GM18867 (cell line): Measurements from ENCODE around the gene SPEF2.

Experiments used
- ATAC-seq: cut with Tn5 transposase; IDR thresholded peaks from one replicate; pipeline ENCODE4 v1.9.1; 2021; ENCODE audit warnings: mild to moderate bottlenecking, moderate library complexity; ENCODE audit not compliant: unreplicated experiment

The SPEF2 gene

DNA sequence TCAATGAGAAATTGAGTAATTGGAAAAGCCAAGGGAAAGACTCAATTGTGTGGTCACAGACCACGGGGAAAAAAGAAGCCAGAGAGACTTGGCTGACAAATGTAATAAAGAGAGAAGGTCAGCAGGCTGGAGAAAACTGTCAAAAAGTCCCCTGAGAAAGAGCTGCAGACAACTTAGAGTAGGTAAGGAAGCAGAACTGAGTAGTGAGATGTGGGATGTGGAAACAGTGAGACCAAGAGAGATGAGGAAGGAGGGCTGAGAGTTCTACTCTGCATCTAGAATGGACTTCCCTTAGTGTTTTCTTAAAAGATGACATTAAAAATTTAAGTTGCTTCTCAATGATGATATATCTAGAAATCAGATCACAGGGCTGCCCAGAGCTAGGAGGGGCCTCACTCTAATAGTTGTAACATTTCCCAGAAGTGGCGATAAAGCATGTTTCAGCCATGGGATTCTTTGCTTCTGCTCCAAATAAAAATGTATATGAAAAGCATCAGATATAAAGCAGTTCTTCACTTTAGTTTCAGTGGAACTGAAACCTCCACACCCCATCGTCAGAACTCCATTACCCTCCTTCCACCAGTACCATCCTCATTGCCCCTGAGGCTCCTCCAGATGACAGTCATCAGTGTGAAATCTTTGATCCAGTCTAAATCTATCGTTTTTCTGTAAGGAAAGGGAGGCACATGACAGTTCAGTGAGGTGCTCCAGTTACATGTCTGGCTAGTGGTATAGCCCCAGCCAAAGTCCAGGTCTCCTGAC, 80.6 kb downstream of the SPEF2 start:
- no peak for ATAC-seq

DNA sequence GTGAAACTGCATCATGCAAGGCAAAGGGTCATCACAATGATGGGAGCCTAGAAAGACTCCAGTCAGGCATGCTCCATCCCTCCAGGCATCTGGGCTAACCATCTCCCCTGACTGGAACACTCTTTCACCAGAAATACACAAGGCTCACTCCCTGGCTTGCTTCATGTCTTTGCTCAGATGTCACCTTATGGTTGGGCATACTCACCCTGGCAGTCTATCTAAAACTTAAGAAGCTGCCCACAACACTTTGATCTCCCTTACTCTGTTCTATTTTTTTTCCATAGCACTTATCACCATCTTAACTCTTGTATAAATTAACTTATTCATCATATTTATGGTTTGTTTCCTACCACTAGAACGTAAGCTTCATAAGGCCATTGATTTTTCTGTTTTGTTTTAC, 90.0 kb downstream of the SPEF2 start:
- no peak for ATAC-seq

DNA sequence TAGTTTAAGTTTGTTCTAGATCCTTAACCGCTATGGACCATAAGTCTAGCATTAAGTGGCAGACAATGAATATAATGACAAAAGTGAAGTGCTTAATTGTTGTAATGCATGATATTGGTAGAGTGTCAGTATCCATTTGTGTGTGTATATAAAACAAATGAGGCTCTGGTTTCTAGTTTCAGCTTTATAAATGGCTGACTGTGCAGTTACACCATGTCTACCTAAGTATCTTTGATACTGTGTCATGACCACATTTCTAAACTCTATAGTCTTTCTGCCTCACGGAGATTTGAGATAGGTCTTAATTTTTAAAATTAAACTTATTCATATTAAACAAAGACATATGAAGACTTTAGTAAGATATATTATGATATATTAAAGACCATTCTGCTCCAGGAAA, 92.0 kb downstream of the SPEF2 start:
- no peak for ATAC-seq

GRCh38 chr5:35717718-35718117, 100.1 kb downstream of the SPEF2 start:
- no peak for ATAC-seq

GRCh38 chr5:35735718-35736117, 118.1 kb downstream of the SPEF2 start:
- ATAC-seq = no peak

DNA sequence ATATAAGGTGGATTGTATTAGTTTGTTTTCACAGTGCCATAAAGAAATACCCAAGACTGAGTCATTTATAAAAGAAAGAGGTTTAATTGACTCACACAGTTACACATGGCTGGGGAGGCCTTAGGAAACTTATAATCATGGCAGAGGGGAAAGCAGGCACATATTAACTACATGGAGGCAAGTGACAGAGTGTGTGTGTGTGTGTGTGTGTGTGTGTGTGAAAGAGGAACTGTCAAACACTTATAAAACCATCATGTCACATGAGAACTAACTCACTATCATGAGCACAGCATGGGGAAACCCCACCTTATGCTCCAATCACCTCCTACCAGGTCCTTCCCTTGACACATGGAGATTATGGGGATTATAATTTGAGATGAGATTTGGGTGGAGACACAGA, 118.6 kb downstream of the SPEF2 start:
- no peak for ATAC-seq

- no peak for ATAC-seq
These were observed 123.6 kb downstream of the SPEF2 start for GRCh38 chr5:35741126-35741716.

- no peak for ATAC-seq
These were observed 124.3 kb downstream of the SPEF2 start for GRCh38 chr5:35741971-35742370.

DNA sequence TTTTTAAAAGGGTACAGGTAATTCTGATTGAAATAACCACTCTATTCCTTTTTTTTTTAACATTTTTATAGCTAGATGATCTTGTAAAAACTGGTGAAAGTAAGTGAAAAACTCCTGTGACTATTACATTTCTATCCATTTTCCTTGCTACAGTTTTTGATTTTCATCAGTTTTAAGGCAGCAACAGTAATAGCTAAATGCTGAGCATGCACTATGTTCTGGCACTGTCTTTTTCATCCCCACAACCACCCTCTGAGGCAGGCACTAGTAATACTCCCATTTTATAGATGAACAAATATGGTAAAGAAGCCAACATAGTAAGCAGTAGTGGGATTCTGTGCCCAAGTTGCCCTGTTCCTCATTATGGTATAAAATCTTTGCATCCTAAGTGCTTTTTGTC, 126.0 kb downstream of the SPEF2 start:
- ATAC-seq = no peak

GRCh38 chr5:35745193-35745592, 127.5 kb downstream of the SPEF2 start:
- ATAC-seq = no peak

DNA sequence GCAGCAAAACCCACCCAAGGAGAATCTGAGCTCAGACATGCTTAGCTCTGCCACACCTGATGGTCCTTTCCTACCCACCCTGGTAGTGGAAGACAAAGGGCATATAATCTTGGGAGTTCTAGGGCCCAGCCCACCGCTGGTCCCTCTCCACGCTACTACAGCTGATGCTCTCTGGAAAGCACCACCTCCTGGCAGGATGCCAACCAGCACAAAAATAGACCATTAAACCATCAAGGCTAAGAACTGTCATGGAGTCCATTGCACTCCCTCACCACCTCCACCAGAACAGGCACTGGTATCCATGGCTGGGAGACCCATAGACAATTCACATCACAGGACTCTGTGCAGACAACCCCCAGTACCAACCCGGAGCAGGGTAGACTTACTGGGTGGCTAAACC, 128.0 kb downstream of the SPEF2 start:
- no peak for ATAC-seq

DNA sequence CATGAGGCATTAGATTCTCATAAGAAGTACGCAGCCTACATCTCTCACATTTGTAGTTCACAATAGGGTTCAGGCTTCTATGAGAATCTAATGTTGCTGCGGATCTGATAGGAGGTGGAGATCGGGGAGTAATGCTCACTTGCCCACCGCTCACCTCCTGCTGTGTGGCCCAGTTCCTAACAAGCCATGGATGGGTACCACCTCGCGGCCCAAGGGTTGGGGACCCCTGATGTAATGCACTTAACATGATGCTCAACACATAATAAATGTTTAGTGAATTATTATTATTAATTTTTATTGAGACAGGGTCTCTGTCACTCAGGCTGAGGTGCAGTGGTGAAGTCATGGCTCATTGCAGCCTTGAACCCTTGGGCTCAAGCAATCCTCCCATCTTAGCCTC, 134.3 kb downstream of the SPEF2 start:
- no peak for ATAC-seq

DNA sequence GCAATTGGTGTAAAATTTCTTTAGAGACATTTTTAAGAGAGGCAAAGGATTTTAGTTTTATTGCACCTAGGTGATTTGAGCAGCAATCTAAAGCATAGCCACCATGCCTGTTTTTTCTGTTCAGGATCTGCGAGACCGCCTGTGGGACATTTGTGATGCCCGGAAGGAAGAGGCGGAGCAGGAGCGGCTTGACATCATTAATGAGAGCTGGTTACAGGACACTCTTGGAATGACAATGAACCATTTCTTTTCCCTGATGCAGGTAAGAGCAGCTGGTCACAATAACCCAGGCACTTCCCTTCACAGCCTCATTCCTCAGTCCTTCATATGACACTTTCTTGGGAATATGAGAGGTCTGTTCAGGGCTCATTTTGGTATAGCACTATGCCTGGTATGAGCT, 135.8 kb downstream of the SPEF2 start:
- no peak for ATAC-seq

- no peak for ATAC-seq
These were observed 136.8 kb downstream of the SPEF2 start for GRCh38 chr5:35754481-35754880.

DNA sequence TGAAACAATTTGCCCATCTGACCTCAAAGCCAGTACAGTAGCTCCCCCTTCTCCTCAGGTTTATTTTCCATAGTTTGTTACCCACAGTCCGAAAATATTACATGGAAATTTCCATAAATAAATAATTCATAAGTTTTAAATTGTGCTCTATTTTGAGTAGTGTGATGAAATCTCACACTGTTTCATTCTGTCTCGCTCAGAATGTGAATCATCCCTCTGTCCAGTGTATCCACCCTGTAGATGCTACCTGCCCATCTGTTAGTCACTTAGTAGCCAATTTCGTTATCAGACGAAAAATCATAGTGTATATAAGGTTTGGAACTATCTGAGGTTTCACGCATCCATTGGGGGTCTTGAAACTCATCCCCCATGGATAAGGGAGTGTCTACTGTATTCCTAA, 138.3 kb downstream of the SPEF2 start:
- ATAC-seq = no peak

DNA sequence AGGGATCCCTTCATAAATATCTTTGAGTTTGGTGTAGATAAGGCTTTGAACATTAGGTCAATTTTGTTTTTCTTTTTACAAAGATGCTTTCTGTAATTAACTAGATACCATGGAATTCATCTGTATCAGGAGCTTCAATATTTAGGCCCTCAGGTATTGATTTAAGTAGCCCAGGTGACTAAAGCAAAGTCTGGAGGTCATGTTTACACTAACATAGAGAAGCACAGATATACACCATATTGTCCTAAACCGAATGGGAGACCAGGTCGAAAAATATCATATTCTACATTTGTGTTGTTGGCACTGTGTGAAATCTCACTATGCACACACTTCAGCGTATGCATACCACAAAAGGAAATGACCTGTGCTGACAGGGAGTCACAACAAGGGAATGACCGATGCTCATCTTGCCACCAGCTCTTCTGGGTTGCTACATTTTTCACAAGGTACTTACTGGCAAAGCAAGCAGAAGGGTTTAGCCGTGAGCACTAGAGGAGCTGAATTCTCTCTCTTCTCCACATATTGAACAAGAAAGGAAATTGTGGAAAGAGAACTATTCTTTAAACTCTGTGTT, 140.6 kb downstream of the SPEF2 start:
- no peak for ATAC-seq

- no peak for ATAC-seq
These were observed 143.9 kb downstream of the SPEF2 start for GRCh38 chr5:35761541-35761940.

DNA sequence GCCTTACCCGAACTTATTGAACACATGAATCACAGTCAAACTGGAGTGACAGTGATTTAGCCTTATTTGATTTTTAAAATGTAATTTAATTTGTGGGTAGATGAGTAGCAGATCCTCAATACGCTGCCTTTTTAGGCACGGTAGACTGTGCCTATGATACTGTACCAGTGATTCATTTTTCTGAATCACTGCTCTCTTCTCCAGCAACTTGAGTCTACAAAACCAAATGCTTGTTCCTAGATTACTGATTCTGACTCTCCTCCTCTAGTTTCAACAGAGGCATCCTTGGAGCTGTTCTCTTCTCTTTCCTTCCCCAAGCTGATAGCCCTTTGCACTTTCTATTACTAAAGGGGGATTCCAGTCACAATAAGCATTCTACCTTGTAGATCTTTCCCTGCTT, 144.7 kb downstream of the SPEF2 start:
- ATAC-seq = no peak

DNA sequence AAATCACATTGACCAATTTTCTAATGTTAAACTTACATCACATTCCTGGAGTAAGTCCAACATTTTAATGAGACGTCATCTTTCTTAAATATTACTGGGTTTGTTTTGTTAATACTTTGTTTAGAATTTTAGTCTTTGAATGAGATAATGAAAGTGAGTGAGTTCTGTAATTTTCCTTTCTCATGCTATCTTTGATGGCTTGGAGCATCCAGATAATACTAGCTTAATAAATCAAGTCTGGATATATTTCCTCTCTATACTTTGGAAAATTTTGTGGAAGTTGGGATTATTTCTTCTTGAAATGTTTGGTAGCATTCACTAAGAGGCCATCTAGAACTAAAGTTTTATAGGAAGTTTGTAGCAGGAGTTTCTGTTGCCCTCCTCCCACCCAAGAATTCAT, 148.3 kb downstream of the SPEF2 start:
- ATAC-seq = no peak

DNA sequence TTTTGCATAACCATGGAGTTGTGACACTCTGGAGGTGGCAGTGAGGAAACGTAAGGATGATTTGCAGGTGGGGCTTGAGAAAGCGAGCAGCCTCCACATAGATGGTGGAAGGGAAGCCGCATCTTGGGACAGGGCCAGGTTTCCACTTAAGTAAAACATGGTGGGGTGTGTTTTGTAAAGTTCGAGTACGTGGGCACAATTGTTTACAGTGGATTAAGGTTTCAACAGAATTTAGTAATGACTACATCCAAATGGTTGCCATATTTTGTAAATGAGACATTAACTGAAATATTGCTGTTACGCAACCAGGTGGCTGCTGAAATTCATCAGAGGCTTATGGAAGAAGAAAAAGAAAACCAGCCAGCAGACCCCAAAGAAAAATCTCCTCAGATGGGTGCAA, 153.6 kb downstream of the SPEF2 start:
- no peak for ATAC-seq

DNA sequence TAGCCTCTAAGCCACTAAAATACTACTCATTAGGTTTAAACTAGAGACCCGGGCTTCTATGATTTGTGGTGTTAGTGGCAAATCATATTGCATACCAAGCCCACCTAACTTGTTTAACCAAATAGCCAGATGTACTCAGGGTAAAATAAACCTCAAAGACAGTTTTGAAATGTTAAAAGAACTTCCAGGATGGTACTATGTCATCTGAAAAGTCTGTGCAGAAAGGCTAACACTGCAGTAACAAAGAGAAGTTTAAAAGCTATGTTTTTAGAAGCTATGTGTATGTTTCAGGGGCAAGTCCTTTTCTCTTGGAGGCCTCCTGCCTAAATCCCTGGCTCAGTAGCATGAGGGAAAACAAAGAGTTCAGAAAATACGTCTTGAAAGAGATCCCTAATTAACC, 154.2 kb downstream of the SPEF2 start:
- ATAC-seq = no peak

- no peak for ATAC-seq
These were observed 156.3 kb downstream of the SPEF2 start for GRCh38 chr5:35773967-35774366.

DNA sequence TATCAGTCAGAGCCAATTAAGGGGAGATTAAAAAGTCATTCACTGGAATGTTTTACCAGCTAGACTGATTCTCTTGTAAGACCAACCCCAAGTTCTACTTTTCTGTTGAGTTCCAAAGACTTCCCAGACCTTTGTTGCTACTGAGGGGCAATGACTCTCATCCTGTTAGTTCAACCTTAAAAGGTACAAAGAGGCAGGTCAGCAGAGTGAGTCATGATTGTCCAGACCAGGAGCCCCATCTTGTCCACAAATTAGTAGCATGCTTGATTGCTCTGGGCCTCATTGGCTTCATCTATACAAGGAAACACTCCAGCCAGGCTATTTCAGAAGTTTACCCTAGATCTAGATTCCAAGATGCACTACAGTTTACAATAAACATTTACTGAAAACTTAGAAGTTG, 159.1 kb downstream of the SPEF2 start:
- no peak for ATAC-seq
